Measurements from ENCODE around the gene HGF.
A peak's percentile ranks its signal among the peaks of the same experiment; 100 is the strongest.
"Not testable (repeated sequence)": the region's sequence is repeated elsewhere in the genome, so short reads cannot be mapped to it uniquely, and the experiment has no call there.

Gene HGF

DNA sequence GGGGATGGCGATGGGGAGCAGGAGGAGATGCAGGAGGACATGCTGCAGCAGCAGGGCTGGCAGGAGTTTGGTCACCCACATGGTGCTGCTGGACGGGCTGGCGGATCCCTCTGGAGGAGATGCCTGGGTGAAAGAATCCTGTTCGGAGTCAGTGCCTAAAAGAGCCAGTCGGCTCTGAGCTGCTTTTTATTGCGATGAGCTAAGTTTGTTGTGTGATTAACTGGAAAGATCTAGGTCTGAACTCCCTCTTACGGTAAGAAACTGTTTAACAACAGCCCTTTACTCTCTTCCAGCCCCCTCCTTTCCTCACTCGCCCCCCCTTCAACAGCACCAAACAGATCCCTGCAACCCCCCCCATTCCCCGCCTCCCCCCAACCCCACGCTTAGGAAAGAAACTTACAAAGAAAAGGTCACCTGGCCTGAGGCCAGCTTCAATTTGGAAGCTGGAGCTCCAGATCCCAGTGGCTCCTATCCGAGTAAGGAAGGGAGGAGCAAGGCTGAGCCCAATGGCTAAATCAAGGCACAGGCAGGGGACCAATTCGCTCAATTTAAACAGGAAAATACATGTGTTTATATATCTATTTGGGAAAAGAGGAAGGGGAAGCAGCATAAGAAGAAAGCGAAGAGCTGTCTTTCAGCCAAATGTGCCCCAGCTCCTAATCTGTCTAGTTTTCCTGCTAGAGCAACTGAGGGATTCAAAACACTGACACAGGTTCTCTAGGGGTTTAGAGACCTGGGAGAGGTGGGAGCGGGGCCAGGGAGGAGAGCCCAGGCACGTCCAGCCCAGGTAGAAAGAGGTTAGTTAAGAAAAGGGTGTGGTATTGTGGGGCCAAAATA is at the start of gene HGF:
Gene HGF (minus strand): TSS at position 157 of the 837 bp plus-strand sequence. CDS start 76 bp downstream, at position 81.
- DNase-seq, result no peak

DNA sequence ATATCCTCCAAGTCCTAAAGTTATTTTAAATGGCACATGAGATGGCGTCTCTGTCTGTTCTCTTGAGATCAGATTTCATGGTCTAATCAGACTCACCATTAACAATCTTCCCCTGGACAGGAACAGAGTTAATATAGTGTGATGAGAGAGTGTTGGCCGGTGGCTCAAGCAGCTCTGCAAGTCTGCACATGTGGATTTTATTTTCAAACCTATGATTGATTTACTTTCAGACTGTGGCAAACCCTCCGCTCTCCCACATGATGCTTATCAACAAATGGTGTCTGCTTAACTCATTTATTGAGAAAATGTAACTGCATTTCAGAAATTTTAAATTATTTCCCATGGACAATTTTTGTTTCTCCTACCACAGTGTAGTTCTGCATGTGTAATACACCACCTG is 46.5 kb upstream of the HGF start:
- DNase-seq, result no peak

DNA sequence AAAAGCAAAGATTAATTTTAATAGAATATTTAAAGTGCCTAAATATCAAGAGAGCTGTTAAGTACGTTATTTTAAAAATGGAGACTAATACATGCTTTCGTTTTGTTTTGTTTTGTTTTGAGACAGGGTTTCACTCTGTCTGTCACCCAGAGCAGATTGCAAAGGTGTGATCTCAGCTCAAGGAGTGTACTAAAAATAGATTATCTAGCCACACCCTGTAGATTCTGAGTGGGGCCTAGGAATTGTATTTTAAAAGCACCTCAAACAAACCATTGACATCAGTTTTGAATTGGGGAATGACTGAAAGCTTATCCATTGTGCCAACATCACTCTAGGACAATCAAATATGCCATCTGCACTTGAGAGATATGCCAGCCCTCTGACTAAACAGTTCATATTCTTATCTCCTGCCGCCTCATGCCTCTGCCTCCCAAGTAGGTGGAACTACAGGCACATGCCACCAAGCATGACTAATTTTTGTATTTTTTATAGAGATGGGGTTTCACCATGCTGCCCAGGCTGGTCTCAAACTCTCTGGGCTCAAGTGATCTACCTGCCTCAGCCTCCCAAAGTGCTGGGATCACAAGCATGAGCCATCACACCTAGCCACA is 43.1 kb upstream of the HGF start:
- DNase-seq, result not testable (repeated sequence)

DNA sequence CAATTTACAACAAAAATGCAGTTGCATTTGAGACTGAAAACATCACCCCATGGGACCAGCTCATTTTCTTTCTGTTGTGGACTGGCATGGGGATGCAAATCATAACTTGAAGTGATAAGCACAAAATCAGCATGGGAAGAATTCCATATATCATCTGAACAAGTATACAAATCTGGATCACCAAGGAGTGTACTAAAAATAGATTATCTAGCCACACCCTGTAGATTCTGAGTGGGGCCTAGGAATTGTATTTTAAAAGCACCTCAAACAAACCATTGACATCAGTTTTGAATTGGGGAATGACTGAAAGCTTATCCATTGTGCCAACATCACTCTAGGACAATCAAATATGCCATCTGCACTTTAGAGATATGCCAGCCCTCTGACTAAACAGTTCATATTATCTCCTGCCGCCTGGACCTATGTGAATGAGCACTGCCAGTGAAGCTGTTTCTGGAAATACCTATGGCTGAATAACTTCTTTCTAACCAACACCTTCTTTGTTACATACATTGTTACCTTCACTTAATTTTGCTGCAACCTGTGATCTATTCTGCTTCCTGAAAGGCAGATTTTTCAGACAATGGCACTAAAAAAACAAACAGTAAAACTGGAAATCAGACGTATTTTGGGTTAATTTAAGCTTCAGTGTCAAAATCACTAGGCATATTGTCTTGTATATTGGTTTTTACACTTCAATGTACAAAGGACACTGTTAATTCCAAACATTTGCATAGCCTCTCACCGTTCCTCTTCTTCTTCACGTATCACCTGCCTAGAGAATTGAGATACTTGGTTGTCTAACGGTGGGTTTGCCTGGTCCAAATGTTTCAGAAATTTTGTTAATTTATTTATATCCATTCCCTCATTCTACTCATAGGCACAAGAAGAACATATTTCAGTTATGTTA is 42.4 kb upstream of the HGF start:
- DNase-seq, result no peak

DNA sequence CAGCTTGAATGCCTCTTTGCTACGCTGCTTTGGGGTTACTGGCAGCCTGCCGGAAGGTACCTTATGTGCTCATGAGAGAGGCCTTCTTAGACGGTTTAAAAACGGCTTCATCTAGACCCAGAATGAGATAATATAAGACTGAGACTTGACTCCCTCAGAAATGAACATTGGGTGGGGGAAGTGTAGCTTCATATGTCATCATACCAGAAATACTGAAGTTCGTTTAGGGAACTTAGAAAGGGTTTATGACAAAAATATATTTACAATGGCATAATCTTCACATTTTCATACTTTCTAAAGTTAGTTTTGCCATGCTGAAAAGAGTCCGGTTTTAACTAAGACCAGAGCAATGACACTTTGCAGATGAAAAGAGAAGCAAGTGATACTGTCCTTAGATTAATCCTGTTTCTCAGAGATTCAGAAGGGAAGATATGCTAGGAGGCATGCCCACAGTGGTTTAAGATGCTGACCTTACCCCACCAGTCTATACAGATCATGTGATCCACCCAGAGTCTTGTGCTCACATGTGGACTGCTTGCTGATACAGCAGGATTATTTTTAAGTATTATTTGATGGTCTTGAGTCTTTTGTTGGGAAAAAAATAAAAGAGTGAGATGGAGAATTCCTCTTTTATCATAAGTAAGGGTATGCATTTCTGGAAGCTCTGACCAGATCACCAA is 40.8 kb upstream of the HGF start:
- no peak for DNase-seq

DNA sequence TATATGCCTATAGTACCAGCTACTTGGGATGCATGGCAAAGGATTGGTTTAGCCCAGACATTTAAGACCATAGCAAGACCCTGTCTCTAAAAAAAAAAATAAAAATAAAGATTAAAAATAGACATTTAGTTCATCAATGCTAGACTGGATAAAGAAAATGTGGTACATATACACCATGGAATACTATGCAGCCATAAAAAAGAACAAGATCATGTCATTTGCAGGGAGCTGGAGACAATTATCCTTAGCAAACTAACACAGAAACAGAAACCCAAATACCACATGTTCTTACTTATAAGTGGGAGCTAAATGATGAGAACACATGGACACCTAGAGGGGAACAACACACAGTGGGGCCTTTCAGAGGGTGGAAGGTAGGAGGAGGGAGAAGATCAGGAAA is 38.5 kb upstream of the HGF start:
- not testable (repeated sequence) for DNase-seq

DNA sequence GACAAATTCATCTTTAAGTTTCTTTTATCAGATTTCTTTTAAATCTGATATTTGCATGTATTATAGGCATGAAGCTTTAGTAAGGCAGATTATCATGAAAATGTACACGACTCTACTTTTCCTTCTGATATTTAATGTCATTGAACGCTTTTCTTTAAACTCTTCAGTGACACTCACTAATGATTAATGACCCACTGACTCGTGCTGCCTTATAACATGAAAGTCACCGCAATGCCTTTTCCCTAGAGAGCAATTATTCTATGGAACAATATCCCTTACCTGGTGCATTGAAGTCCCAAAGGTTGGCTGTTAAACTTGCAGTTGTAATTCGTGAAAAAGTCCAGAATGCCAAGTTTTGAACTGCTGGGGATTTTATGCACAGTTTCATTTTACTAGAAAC is 33.4 kb upstream of the HGF start:
- no peak for DNase-seq

DNA sequence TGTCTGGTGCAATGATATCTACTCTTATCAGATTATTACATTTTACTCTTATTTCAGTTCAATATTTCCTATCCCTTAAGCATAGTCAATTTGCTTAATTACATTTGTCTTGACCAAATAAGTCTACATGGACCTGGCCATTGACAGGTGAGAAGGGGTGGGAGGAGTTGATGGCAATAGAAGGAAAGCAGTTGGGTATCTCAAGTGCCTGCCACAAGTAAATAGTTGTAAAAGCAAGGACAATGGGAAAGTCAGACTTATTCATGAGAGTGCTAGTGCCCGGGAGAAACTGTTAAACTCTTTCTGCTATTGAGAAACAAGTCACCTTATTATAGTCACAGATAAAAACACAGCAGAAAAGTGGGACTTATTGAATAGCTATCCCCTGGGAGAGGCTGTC is 32.4 kb upstream of the HGF start:
- DNase-seq, result no peak

DNA sequence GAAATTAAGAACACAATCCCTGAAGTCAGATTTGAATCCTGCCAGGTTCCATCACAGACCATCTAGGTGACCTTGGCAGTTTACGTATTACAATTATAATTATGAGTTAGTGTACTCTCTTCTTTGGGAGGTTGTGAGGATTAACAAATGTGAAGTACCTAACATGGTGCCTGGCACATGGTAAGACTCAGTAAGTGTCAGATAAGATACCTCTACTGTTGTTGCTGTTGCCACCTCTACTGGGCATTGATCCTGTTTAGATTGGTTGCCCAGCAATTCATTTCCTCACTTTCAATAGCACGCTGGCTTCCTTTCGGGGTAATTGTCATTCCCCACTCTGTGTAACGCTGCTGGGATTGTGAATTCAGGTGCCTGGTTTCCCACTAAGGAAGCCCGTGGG is 31.7 kb upstream of the HGF start:
- no peak for DNase-seq

DNA sequence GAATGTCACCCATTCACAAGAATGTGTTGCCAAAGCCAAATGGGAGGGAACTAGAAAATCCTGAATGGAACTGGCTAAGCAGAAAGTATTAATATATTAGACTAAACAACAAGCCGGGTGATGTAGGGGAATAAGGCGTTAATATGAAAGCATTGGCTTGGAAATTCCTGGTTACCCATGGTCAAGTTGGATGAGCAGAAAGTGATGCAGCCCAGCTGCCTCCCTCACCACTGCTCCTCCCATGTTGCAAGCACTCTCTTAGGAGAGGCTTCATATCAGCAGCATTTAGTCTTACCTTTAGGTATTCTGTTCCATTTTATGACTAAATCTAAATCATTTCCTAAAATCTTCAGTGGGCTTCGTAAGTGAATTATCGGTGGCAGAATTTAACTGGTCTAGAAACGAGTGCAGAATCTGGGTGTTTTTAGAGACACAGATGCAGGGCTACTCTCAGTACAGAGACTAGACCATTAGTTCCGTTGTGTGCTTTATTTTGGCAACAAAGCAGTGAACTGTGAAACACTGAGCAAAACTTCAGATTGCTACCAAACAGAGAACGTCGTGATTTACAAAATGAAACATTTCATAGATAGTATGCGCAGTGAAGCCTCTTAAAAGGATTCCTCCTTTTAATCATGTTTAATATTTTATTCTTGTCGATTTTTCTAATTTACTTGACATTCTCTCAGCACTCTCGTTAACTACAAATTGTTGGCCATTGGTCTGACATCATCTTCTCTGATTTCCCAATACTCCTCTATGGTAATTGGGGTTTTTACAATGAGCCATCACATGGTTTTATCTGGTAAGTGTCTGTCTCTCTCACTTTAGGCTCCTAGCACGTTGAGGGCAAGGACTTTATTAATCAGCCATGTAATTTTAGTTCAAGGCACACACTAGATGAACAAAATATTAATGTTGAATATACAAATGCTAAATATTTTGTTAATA is 22.0 kb upstream of the HGF start:
- DNase-seq, result no peak

DNA sequence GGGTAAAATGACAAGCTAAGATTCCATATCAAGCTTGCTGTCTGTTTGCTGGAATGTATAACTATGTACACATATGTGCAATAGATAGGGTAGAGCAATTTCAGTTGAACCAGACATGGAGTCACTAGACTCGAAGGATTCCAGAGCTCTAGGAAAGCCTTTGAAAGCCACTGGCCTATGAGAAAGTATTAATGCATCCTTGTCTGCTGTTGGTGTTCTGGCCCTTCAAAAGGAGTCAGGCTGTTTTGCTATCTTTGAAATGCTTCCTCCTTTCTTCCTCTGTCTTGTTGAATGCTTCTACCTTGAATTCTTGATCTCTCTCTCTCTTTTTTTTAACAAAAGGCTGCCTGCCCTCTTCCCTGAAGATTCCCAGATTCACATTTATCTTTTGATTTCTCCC is 20.8 kb upstream of the HGF start:
- no peak for DNase-seq

DNA sequence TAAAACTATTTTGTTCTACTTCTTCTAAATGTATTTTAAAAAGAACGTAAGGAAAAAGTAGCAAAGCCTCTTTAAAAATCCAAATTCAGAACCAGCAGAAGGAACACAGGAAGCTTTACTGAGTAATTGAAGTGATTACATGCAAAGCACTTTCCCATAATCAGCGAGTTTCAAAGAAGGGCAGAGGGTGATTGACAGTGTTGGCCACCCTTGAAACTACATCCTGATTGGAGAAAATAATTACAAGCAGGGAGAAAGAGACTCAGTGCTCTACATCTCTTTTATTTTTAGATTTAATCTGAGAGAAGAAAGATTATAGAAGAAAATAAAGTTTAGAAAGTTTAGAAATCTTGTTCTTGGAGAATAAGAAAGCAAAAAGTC is 20.3 kb upstream of the HGF start:
- DNase-seq, result no peak

DNA sequence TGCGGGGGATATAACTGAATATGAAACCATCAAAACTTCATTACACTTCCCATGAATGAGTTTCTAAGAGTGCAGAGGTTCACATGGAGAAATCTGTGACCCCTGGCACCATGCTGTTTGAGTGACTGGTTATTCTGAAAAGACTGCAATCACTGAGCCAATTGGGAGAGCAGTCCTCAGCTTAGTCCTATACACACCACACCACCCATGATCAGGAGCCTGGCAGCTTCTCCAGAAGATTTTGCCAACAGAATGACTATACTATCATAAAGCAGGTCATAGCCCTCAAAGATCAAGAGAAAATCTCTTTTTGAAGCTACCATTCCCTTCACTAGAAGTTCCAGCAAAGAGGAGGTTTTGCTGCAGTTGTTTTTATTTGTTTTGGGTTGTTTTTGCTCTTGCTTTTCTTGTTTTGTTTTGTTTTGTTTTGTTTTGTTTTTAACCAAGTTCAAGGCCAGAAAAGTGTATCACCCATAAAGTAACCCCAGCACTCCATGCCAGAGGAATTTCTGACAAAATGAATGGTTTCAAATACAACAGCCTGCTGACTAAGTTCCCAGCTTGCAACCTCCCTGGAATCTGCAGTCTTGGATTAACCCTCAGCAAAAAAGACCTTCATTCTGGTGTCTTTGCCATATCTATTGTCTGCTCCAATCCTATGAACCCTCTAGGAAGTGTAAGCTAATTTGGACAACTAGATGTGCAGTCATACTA is 19.7 kb upstream of the HGF start:
- no peak for DNase-seq

DNA sequence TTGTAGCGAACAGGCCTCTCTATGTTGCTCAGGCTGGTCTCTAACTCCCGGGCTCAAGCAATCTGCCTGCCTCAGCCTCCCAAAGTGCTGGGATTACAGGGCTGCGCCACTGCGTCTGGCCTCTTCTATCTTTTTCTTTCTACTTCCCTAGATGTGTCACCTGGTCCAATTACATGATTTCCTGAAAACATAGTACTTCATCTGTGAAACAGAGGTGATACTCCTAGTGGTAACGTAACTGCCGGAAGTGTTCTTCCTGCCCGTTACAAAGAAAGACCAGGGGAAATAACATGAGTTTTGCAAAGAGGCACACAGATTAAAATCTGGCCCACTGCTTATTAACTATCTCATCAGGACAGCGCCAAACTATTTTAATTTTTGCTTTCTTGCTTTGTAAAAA is 18.4 kb upstream of the HGF start:
- no peak for DNase-seq

DNA sequence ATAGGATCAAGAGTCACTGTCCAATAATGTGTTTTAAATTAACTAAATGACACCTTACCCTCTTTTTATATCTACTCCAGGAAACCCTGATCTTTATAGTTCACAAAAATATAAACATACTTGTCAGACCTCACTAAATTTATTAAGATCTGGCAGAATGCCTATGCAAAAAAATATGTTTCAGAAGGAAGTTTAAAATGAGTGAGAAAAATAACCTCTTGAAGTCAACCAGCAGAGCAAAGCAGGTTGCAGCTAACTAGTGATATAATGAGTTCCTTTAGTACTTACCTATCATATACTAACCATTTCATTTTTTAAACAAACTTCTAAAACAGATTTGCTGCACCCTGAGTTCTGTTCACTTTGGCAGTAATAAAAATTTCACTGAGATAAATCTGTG is 14.0 kb upstream of the HGF start:
- no peak for DNase-seq

DNA sequence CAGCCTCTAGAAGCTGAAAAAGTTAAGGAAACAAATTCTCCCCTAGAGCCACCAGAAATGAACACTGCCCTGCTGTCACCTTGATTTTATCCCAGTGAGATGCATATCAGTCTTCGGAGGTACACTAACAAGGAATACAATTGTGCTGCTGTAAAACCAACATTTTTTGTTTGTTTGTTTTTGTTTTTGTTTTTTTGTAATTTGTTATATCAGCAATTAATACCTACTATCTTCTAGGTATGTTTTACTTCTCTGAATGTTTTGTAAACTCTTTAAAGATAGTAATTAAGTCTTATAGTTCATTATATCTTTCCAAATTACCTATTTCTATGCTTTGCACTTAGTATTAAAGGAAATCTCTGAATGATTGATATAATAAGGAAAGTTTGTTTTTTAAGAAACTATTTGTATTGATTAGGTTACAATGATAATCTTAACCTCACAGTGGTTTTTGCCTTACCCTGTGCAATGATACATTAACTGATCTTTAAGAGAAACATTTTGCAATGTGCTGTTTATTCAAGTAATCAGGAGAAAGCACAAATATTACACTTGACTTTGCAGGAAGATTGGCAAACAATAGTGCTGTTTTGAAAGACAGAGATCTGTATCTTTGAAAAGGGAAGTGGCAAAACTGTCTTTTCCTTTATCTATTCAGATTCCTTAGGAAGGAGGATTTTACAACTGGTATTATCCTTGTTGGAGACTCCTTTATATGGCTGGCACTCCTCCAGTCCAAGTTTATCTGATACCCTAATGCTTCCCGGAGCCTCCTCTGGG is 11.3 kb upstream of the HGF start:
- DNase-seq, result no peak

DNA sequence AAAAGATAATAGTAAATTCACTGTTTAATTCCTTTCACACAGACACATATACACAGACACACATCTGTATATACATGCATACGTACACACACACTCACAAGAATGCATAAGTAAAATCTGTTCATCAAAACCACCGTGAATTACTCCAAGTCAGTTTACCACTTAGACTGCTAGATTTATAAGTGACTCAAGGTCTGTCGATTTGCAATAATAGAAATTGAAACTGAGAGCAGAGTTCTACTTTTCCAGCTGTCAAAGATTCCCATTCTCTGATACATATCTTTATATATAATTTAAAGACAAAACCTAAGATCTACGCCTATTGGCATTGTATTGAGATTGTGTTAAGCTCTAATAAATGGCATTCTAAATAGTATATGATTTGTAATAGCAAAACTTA is 9.9 kb upstream of the HGF start:
- no peak for DNase-seq

DNA sequence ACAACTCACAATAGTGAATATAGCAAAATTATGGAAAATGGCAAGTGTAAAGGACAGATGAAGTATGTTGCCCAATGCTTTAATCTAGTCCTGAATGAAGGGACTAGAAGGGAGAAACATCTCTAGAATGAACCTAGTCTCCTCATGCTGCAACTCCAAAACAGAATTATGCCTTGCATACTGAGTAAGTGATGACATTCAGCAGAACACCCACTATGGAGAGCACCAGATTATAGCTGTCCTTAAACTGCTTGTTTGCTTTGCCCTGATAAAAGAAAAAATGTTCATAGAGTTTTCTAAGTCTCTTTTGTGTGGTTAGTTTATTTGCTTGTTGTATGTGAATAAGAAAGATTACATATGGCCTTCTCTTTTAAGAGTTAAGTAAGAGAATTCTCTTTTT is 7.8 kb upstream of the HGF start:
- DNase-seq, result no peak

DNA sequence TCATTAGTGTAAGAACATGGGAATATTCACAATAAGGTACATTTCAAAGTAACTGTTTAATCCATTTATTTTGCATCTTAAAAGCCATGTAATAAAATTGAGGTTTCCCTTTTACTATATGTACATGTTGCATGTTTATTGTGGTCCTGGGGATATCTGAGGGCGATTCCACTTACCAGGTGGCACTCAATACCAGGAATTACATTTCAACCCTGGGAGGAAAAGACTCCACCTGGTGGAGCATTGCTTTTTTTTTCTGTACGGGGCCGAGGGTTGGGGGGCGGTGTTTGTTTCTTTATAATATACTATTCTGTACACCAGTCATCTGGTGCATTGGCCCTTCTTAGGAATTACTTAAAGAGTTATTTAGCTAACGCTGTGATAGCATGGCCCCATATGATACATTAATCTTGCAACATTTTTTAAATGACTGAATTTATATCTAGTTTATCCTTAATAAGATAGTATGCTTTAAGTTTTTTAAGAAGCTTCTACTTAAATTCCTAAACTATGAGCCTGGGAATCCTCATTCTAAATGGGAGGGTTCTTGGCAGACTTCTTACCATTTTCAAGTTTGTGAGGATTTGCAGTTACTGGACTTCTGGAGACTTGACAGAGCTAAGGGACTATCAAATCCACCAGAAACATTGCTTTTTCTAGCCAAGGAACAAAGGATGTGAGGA is 7.2 kb upstream of the HGF start:
- peak; percentile 25 for DNase-seq

DNA sequence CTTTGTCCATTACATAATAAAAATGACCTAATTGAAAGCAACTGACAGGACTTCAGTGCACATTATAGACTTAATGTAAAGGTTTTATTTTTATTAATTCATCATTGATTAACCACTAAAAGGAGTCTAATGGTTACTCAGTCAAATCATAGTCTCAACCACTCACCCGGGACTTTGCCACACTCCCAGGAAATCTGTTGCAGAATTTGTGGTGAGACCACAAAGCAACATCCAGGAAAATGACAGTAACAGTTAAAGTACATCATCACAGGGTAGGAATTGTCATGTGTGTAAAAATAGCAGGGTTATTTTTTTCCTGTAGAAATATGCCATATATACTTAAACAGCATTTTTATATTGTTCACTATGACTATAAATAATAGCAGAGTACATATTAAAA is 6.3 kb upstream of the HGF start:
- no peak for DNase-seq

Measured in NCI-H2107 (cell line).